Mucosa of descending colon (tissue), 3 donors: Measurements from ENCODE around the gene TNFRSF1A. TPM values are rescaled to one million over a fixed set of nuclear protein-coding genes. Genes with fewer than 3 reads are reported as not detected.

Experiments used
- ATAC-seq: fragments of 200-7000 bp; cut with Tn5 transposase; one replicate; pipeline ENCODE4 v1.9.1; 2020; ENCODE audit warnings: mild to moderate bottlenecking, moderate library complexity
- DNase-seq, 3 donors: peaks; one replicate each; pipeline ENCODE4 v3.0.0-alpha.2; 2020
- H3K36me3 ChIP-seq: fragments of 200-600 bp; one replicate; pipeline ENCODE4 v1.8.0; 2021; ENCODE audit warnings: low read depth, mild to moderate bottlenecking
- H3K4me1 ChIP-seq: fragments of 200-600 bp; one replicate; pipeline ENCODE4 v1.8.0; 2021; ENCODE audit warnings: low read depth, mild to moderate bottlenecking
- H3K4me3 ChIP-seq: fragments of 200-600 bp; one replicate; pipeline ENCODE4 v1.8.0; 2021; ENCODE audit warnings: mild to moderate bottlenecking
- H3K9me3 ChIP-seq: fragments of 200-600 bp; one replicate; pipeline ENCODE4 v1.8.0; 2021; ENCODE audit warnings: mild to moderate bottlenecking
- intact Hi-C, 2 donors: fragments of 100-400 bp; cut with DNase I in 1 of 2; cut with micrococcal nuclease in 1 of 2; formaldehyde crosslinking; loops; one replicate each; pipeline versions ENCODE4 v1.11.0 to v1.11.1; 2022; cut with DNase I, micrococcal nuclease
- total RNA-seq, 3 donors: library from RNA; stranded (reverse); fragmentation: NEBNext Ultra II Directional in 2 of 3; extraction: Animal tissue kit (Norgen Biotek cat#: 25700) in 2 of 3; gene quantifications; one replicate each; pipeline versions ENCODE4 v1.2.1 to v1.2.4, GENCODE V29; 2021 to 2023
- TF ChIP-seq, protein P1 (sequence below): fragments of 200-600 bp; IDR thresholded peaks from one replicate; pipeline ENCODE4 v1.8.0; 2022; ENCODE audit warnings: antibody characterized with exemption, mild to moderate bottlenecking
- donor health status: DM: no; HTN: no; CAD: no; lungs with moderate emphysema.
- donor health status: DM: no; HTN: no; CAD: no.
- donor health status: DM: no; HTN: yes; CAD: no.

Gene TNFRSF1A
- total RNA-seq, 3 donors from 2014 or later, result 166 to 237 (median 211) TPM

DNA sequence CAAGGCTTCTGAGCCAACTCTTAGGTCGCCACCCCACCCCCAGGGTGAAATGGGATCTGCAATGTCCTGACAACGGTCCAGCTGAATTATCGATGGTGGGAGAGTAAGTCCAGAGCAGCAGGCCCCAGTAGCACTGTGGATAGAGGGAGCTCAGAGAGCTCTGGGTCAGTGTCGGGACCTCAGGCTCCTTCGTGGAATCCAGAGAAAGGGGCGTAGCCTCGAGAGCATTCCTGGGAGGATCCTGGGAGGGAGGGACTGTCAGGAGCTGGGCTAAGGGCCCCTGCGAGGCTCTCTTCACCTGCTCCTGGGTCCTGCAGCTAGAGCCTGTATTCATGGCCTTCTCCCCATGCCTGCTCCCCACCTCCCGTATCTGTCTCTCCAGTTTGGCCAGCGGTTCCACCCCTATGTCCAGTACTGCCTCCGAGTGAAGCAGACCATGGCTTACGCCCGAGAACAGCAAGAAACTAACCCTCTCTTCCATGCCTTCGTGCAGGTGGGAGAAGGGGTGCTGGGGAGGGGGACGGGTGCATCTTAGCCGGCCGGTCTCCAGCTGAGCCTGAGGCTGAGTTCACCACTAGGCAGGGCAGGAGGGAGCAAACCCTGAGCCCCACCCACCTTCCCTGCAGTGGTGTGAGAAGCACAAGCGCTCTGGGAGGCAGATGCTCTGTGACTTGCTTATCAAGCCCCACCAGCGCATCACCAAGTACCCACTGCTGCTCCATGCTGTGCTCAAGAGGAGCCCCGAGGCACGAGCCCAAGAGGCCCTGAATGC is 24.8 kb downstream of the TNFRSF1A start:
- no peak for ATAC-seq
- no peak overlapping the region for H3K4me3 ChIP-seq
- TF ChIP-seq, protein P1, sequence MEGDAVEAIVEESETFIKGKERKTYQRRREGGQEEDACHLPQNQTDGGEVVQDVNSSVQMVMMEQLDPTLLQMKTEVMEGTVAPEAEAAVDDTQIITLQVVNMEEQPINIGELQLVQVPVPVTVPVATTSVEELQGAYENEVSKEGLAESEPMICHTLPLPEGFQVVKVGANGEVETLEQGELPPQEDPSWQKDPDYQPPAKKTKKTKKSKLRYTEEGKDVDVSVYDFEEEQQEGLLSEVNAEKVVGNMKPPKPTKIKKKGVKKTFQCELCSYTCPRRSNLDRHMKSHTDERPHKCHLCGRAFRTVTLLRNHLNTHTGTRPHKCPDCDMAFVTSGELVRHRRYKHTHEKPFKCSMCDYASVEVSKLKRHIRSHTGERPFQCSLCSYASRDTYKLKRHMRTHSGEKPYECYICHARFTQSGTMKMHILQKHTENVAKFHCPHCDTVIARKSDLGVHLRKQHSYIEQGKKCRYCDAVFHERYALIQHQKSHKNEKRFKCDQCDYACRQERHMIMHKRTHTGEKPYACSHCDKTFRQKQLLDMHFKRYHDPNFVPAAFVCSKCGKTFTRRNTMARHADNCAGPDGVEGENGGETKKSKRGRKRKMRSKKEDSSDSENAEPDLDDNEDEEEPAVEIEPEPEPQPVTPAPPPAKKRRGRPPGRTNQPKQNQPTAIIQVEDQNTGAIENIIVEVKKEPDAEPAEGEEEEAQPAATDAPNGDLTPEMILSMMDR, result no peak
- DNase-seq, result no peak
- intact Hi-C loops, result no loop called here
- peaks cover 3% of the 10 kb centered on the region for H3K36me3 ChIP-seq
- H3K4me1 ChIP-seq, result peaks cover 18% of the 10 kb centered on the region
- H3K9me3 ChIP-seq, result no peaks in the 10 kb centered on the region

DNA sequence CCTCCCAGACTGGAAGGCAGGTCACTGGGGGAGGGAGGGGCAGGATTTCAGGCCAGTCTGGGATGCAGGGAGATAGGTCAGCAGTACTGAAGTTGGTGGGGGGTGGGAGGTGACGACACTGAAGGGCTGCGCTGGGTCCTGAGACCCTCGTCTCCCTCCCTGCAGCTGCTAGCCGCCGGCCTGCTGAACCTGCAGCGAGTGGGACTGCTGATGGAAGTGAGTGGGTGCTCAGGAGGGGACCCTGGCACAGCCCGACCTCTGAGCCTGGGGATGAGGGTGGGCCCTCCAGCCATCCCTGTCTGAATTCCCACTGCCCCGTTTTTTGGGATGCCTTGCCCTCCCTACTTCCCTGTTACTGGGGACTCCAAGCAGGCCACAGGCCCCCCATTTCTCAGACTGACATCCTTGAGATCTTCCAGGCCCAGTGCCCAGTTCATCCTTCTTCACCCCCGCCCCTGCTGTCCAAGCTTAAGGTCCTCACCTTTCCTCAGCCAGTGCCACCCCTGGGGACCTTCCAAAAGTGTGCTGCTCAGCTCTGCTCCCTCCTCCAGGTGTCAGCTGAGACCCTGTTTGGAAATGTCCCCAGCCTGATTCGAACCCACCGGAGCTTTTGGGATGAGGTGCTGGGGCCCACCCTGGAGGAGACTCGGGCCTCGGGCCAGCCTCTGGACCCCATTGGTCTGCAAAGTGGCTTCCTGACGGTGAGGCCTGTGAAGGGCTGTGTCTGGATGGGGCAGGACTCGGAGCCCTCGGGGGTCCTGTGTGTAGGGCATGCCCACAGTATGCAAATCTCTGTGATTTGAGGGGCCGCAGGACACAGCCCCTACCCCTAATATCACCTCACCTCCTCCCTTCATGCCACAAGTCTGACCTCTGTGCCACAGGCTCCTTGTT is 25.9 kb downstream of the TNFRSF1A start:
- no peak for ATAC-seq
- peak in 1 of 3 donors; percentile 32 for DNase-seq
- H3K9me3 ChIP-seq, result no peaks in the 10 kb centered on the region
- no peak overlapping the region for H3K4me3 ChIP-seq
- TF ChIP-seq, protein P1, result no peak
- intact Hi-C loops, result no loop called here
- H3K4me1 ChIP-seq, result peaks cover 25% of the 10 kb centered on the region
- H3K36me3 ChIP-seq, result peaks cover 3% of the 10 kb centered on the region

DNA sequence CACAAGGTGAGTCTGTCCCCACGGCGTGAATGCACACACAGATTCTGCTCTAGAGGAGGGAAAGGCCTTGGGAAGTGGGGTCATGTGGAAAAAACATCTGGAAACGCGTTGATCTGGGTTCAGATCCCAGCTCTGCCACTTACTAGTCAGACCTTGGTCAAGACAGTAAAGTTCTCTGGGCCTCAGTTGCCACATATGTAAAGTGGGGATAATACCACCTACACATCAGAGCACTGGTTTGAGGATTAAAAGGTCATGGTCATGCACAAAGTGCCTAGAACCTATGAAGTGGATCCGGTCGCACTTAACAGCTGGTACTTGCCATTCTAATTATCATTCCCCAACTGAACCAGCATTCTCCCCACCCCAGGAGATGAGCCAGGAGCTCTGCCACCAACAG is 26.7 kb downstream of the TNFRSF1A start:
- TF ChIP-seq, protein P1, result no peak
- Histone ChIP-seq H3K36me3 (peaks cover 3% of the 10 kb centered on the region), H3K4me1 (peaks cover 25% of the 10 kb centered on the region), H3K4me3 (no peak overlapping the region), H3K9me3 (no peaks in the 10 kb centered on the region)
- DNase-seq (no peak), ATAC-seq (no peak)
- intact Hi-C loops, result no loop called here

DNA sequence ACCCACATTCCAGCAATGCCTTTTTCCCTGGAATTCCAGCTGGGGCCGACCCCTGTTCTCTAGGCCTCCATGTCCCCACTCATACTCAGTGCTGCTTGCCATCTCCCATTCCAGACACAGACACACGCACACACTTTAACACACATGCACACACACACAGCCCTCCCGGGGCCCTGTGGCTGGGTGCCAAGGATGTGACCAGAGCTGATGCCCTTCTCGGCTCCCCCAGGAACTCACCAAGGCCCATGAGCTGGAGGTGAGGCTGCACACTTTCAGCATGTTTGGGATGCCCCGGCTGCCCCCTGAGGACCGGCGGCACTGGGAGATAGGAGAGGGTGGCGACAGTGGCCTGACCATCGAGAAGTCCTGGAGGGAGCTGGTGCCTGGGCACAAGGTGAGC is 27.1 kb downstream of the TNFRSF1A start:
- no peak for ATAC-seq
- peak in 1 of 3 donors; percentile 40 for DNase-seq

DNA sequence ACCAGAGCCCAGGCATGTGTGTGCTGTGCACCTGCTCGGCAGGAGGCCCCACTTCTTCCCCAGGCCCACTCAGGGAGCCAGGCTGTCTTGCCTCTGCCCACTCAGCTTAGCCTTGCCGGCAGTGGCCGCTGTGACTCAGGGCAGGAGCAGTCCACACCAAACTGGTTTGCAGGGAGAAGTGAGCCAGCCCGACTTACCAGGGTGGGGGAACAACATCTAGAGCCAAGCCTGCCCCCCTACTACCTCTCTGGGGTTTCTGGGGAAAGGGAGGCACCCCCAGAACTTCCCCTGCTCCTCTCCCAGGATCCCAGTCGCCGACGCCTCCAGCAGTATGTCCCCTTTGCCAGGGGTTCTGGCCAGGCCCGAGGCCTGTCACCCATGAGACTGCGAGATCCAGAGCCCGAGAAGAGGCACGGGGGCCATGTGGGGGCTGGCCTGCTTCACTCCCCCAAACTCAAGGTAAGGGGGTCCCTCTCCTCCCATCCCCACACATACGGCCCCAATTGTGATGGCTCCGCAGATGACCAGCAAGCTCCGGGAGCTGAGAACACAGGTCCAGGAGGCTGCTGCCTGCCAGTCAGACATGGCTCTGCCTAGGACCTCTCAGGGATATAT is 28.4 kb downstream of the TNFRSF1A start:
- intact Hi-C loops, result no loop called here
- Histone ChIP-seq H3K4me3 (no peak overlapping the region), H3K4me1 (peaks cover 28% of the 10 kb centered on the region), H3K36me3 (no peaks in the 10 kb centered on the region), H3K9me3 (no peaks in the 10 kb centered on the region)
- peak in 1 of 3 donors; percentile 38 for DNase-seq
- TF ChIP-seq, protein P1, result no peak
- ATAC-seq, result no peak

More for the DNA sequence above, 27.1 kb downstream of the TNFRSF1A start:
- H3K4me1 ChIP-seq, result peaks cover 25% of the 10 kb centered on the region
- H3K36me3 ChIP-seq, result peaks cover 3% of the 10 kb centered on the region
- intact Hi-C loops, result no loop called here
- TF ChIP-seq, protein P1, result no peak
- H3K4me3 ChIP-seq, result no peak overlapping the region
- H3K9me3 ChIP-seq, result no peaks in the 10 kb centered on the region
